OCI-LY1 (cell line): ENCODE measurements around the gene CSGALNACT2.

ENCODE experiments used
- H2AFZ ChIP-seq: fragments of 200-600 bp; sonication (generic), shearing (Covaris generic); 2 replicates; pipeline ENCODE4 v1.6.0; 2014; ENCODE audit warnings: antibody characterized with exemption, mild to moderate bottlenecking, low read length
- H3F3A ChIP-seq: fragments of 200-600 bp; sonication (generic), shearing (Covaris generic); 2 replicates; pipeline ENCODE4 v1.6.0; 2014; ENCODE audit warnings: mild to moderate bottlenecking, antibody characterized with exemption, low read length, moderate library complexity; ENCODE audit not compliant: insufficient read depth
- H3K27ac ChIP-seq: fragments of 200-600 bp; sonication (generic); 2 replicates; pipeline ENCODE4 v1.5.1; 2014; ENCODE audit warnings: low read length, mixed run types, mild to moderate bottlenecking, low read depth; ENCODE audit not compliant: poor library complexity, severe bottlenecking
- H3K27me3 ChIP-seq: fragments of 200-600 bp; sonication (generic); 2 replicates; pipeline ENCODE4 v1.6.0; 2014; ENCODE audit warnings: antibody characterized with exemption, mild to moderate bottlenecking, low read length, moderate library complexity; ENCODE audit not compliant: insufficient read depth
- H3K36me3 ChIP-seq: fragments of 200-600 bp; sonication (generic); 2 replicates; pipeline ENCODE4 v1.6.1; 2014; ENCODE audit warnings: mild to moderate bottlenecking, antibody characterized with exemption, low read length, moderate library complexity, mixed read lengths; ENCODE audit not compliant: insufficient read depth
- H3K4me1 ChIP-seq: fragments of 200-600 bp; sonication (generic); 2 replicates; pipeline ENCODE4 v1.5.1; 2014; ENCODE audit warnings: mild to moderate bottlenecking, low read length, moderate library complexity; ENCODE audit not compliant: insufficient read depth, severe bottlenecking
- H3K4me2 ChIP-seq: fragments of 200-600 bp; sonication (generic), shearing (Covaris generic); 2 replicates; pipeline ENCODE4 v1.6.1; 2014; ENCODE audit warnings: low read length
- H3K4me3 ChIP-seq: fragments of 200-600 bp; sonication (generic); 2 replicates; pipeline ENCODE4 v1.5.1; 2014; ENCODE audit warnings: low read length, low read depth, mild to moderate bottlenecking, mixed read lengths; ENCODE audit not compliant: poor library complexity, severe bottlenecking
- H3K79me2 ChIP-seq: fragments of 200-600 bp; shearing (Covaris generic); 2 replicates; pipeline ENCODE4 v1.6.1; 2016; ENCODE audit warnings: mixed run types, low read length, mixed read lengths; ENCODE audit not compliant: insufficient read depth
- H3K9ac ChIP-seq: fragments of 200-600 bp; sonication (generic), shearing (Covaris generic); 2 replicates; pipeline ENCODE4 v1.6.1; 2014; ENCODE audit warnings: mild to moderate bottlenecking, low read length, mixed read lengths
- H3K9me2 ChIP-seq: fragments of 200-600 bp; sonication (generic), shearing (Covaris generic); 2 replicates; pipeline ENCODE4 v1.6.1; 2014; ENCODE audit warnings: low read depth, mild to moderate bottlenecking, low read length, mixed read lengths
- H3K9me3 ChIP-seq: fragments of 200-600 bp; shearing (Covaris generic); 2 replicates; pipeline ENCODE4 v1.6.1; 2014; ENCODE audit warnings: low read length, mixed read lengths
- H4K20me1 ChIP-seq: fragments of 200-600 bp; sonication (generic), shearing (Covaris generic); 2 replicates; pipeline ENCODE4 v1.6.0; 2016; ENCODE audit warnings: mild to moderate bottlenecking, low read length; ENCODE audit not compliant: insufficient read depth
- EZH2 ChIP-seq: fragments of 200-600 bp; sonication (generic), shearing (Covaris generic); IDR thresholded peaks from 2 replicates; pipeline ENCODE4 v1.8.0; 2017; ENCODE audit warnings: borderline replicate concordance, mixed run types, mild to moderate bottlenecking, antibody characterized with exemption, low read length, moderate library complexity, mixed read lengths
- TF ChIP-seq, protein P1 (sequence below): fragments of 200-600 bp; sonication (generic), shearing (Covaris generic); IDR thresholded peaks from 2 replicates; pipeline ENCODE4 v1.5.1; 2017; ENCODE audit warnings: mild to moderate bottlenecking, antibody characterized with exemption, low read length, moderate library complexity, mixed read lengths

Gene CSGALNACT2

DNA sequence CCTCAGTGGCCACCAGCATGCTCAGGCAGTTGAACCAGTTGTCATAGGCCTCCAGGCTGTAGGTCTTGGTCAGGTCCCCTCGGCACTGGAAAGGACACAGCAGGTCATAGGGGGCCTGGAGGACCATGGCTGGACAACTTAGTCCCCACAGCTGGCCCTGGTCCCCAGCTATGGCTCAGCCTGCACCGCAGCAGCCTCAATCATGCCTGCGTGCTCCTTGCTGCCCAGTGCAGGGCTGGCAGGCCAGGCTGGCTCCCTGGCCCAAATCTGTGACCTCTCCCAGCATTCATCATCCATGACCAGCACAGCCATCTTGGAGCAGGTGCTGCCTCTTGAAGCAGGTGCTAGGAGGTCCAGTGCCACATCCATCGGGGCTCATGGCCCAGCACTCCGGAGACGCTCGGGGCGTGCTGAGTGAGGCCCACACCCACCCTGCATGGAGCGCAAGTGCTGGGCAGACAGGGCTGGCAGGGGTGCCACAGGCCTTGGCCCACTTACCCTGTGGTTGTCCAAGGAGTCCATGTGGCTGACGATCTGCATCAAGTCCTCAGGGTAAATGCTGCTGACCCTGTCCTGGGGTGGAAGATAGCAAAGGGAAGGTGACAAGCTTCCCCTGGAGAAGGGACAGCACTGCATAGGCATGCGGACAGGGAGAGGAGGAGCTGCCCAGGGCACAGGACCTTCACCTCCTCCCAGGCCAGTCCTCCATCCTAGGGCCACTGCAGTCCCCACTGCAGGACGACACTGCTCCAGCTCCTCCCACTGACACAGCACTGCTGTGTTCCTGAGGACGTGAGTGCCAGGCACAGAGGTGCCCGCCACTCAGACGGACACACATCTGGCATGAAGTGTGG, 61.7 kb downstream of the CSGALNACT2 start:
- no peak overlapping the region for H3K9ac ChIP-seq

DNA sequence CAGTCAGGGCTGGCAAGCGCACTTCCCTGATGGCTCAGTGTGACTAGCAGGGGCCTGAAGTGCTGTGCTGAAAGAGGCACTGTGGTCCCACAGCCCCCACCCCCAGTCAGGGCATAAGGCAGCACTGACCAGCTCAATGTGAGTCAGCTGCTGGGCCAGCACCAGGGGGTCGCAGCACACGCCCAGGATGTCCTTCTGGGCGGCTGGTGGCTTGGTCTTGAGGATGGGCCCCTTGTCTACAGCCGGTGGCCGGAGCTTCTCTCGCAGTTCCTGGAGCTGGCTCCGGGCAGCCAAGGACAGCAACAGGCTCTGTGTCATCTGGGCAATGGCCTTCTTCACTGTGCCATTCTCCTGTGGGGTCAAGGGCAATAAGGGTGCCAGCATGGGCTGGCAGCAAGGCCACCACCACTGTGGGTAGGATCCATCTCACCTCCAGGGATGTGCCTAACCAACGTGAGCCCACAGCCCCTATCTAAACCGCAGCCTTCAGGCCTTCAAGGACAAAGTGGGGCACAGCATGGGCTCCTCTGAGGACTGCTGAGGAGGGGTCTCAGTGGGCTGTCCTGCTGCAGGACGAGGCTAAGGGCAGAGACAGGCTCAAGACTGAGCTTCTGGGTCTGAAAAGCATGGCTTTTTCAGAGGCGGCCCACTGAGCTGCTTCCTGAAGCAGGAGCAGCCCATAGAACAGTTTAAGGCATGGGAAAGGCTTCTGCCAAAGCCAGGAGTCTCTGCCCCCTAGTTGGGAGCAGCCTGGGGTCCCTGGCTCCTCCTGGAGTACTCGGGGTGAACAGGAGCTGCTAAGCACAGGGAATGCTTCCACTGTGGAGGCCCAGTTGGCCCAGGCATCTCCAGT, 62.5 kb downstream of the CSGALNACT2 start:
- no peaks in the 10 kb centered on the region for H3K36me3 ChIP-seq
- no peak overlapping the region for H3K4me2 ChIP-seq
- no peak overlapping the region for H3K27ac ChIP-seq
- no peak for TF ChIP-seq EZH2
- H3K4me3 ChIP-seq: no peak overlapping the region
- no peak overlapping the region for H3K9ac ChIP-seq
- no peak overlapping the region for H2AFZ ChIP-seq
- H3K9me2 ChIP-seq: no peaks in the 10 kb centered on the region
- no peaks in the 10 kb centered on the region; the same call in 1 of the 2 replicates for H3K27me3 ChIP-seq
- H4K20me1 ChIP-seq: no peaks in the 10 kb centered on the region
- no peaks in the 10 kb centered on the region for H3K9me3 ChIP-seq
- no peaks in the 10 kb centered on the region for H3K4me1 ChIP-seq
- H3F3A ChIP-seq: no peaks in the 10 kb centered on the region
- H3K79me2 ChIP-seq: no peaks in the 10 kb centered on the region

More for the DNA sequence above, 61.7 kb downstream of the CSGALNACT2 start:
- Histone ChIP-seq H3F3A (no peaks in the 10 kb centered on the region), H3K4me1 (no peaks in the 10 kb centered on the region), H3K9me2 (no peaks in the 10 kb centered on the region), H4K20me1 (no peaks in the 10 kb centered on the region), H3K9me3 (no peaks in the 10 kb centered on the region), H3K4me2 (no peak overlapping the region), H3K79me2 (no peaks in the 10 kb centered on the region), H3K27me3 (no peaks in the 10 kb centered on the region; the same call in 1 of the 2 replicates), H3K36me3 (no peaks in the 10 kb centered on the region), H3K4me3 (no peak overlapping the region), H3K27ac (no peak overlapping the region), H2AFZ (no peak overlapping the region)
- TF ChIP-seq, protein P1, sequence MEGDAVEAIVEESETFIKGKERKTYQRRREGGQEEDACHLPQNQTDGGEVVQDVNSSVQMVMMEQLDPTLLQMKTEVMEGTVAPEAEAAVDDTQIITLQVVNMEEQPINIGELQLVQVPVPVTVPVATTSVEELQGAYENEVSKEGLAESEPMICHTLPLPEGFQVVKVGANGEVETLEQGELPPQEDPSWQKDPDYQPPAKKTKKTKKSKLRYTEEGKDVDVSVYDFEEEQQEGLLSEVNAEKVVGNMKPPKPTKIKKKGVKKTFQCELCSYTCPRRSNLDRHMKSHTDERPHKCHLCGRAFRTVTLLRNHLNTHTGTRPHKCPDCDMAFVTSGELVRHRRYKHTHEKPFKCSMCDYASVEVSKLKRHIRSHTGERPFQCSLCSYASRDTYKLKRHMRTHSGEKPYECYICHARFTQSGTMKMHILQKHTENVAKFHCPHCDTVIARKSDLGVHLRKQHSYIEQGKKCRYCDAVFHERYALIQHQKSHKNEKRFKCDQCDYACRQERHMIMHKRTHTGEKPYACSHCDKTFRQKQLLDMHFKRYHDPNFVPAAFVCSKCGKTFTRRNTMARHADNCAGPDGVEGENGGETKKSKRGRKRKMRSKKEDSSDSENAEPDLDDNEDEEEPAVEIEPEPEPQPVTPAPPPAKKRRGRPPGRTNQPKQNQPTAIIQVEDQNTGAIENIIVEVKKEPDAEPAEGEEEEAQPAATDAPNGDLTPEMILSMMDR: no peak
- no peak for TF ChIP-seq EZH2

DNA sequence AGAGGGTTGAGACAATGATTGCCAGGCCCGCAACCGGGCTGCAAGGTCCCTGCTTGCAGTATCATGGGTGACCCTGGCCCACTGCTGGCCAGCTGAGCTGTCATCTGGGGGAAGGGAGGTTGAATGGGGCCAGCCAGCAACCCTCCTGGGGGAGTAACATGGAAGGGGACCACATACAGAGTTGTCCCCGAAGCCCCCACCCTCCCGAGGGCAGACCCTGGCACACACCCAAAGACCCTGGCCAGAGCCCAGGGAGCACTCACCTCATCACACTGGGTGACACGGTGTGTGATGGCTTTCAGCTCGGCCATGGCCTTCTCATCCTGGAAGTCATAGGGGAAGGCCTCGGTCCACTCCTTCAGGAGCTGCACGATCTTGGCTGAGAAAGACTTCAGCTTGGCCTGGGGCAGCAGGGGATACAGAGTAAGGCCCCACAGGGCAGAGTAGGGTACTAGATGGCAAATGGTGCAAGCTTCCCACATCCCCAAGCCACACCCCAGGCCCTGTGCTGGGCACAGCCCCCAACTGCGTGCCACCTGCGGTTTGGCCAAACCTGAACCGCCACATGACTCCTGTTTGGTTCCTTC, 63.4 kb downstream of the CSGALNACT2 start:
- Histone ChIP-seq H3K36me3 (no peaks in the 10 kb centered on the region), H3K9ac (no peak overlapping the region), H3K9me2 (no peaks in the 10 kb centered on the region), H3F3A (no peaks in the 10 kb centered on the region), H3K79me2 (no peaks in the 10 kb centered on the region), H3K4me2 (peak overlapping the region; percentile 81), H2AFZ (no peak overlapping the region), H3K4me3 (peak overlapping the region; percentile 64), H4K20me1 (no peaks in the 10 kb centered on the region), H3K27ac (no peak overlapping the region), H3K27me3 (no peaks in the 10 kb centered on the region; the same call in 1 of the 2 replicates), H3K4me1 (no peaks in the 10 kb centered on the region), H3K9me3 (no peaks in the 10 kb centered on the region)
- TF ChIP-seq, protein P1: no peak
- TF ChIP-seq EZH2: no peak
